RWPE1 (cell line): ENCODE data around the gene ECE1.

Source experiments
- CTCF ChIA-PET: fragments of 350-600 bp; sonication (Branson Sonifier 250); formaldehyde crosslinking; extraction: SDS; loops from one replicate; lab custom pipeline; 2021; lab: Yijun Ruan, JAX
- POLR2A ChIA-PET: fragments of 400-600 bp; formaldehyde crosslinking; extraction: SDS; loops from one replicate; lab custom pipeline; 2020; ENCODE audit warnings: antibody characterized with exemption; ENCODE audit not compliant: low non-redundant PET; lab: Yijun Ruan, JAX
- DNase-seq: peaks from one replicate; pipeline ENCODE4 v3.0.0; 2012; ENCODE audit warnings: low spot score
- H3K27ac ChIP-seq: fragments of 450-650 bp; 2 replicates; pipeline ENCODE4 v1.5.1; 2017
- CTCF ChIP-seq: fragments of 450-650 bp; conservative IDR thresholded peaks from 2 replicates; pipeline ENCODE4 v1.5.1; 2017; ENCODE audit warnings: low read depth, mild to moderate bottlenecking

The ECE1 gene

DNA sequence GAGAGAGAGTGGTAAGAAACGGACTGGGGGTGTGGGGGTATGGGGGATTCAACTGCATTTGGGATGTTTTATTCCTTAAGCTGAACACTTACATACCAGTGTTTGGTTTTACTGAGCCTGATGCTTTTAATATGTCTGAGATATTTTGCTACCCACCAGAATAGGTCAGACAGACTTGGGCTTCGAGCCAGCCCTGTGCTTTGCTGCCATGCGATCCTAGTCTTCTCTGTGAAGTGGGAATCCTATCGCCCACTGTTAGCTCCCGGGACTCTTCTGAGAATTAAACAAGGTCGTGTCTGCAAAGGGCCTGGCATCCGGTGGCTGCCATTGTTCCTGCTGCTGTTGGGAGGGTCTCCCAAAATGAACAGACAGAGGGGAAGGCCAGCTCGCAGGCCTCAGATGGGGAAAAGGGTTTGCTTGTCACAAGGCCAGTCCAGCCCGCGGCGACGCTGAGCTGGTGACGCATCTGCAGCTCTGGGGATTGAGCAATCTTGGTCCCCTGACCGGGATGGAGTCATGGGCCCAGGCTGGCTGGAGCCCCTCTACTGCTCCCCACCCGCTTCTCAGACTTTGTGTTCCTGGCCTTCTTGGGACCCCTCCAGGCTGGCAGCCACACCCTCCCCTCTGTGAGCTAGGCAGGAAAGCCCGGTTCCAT is 26.9 kb upstream of the ECE1 start:
- ChIA-PET POLR2A (no interaction called here), CTCF (interaction anchor here (0.5 to 0.6 kb wide), 2 partner anchors 18 to 89 kb away, joined by 4 read pairs; no protein-coding TSS in a partner anchor)
- DNase-seq = no peak
- no peak for TF ChIP-seq CTCF
- H3K27ac ChIP-seq = peak overlapping the region; percentile 44

- POLR2A ChIA-PET = no interaction called here
- CTCF ChIA-PET = interaction anchor here (0.6 kb wide), 2 partner anchors 45 to 53 kb away, joined by 4 read pairs; no protein-coding TSS in a partner anchor
- TF ChIP-seq CTCF = no peak
- DNase-seq = no peak
- peak overlapping the region; percentile 54 for H3K27ac ChIP-seq
Observed at GRCh38 chr1:21314743-21315396, 24.6 kb upstream of the ECE1 start.

- DNase-seq = no peak
- ChIA-PET CTCF (interaction anchor here (0.6 to 0.7 kb wide), 3 partner anchors 21 to 54 kb away, joined by 3 to 4 read pairs (median 4); no protein-coding TSS in a partner anchor), POLR2A (no interaction called here)
- TF ChIP-seq CTCF = no peak
- H3K27ac ChIP-seq = peak overlapping the region; percentile 54
Observed at GRCh38 chr1:21313886-21314721, 23.8 kb upstream of the ECE1 start.

DNA sequence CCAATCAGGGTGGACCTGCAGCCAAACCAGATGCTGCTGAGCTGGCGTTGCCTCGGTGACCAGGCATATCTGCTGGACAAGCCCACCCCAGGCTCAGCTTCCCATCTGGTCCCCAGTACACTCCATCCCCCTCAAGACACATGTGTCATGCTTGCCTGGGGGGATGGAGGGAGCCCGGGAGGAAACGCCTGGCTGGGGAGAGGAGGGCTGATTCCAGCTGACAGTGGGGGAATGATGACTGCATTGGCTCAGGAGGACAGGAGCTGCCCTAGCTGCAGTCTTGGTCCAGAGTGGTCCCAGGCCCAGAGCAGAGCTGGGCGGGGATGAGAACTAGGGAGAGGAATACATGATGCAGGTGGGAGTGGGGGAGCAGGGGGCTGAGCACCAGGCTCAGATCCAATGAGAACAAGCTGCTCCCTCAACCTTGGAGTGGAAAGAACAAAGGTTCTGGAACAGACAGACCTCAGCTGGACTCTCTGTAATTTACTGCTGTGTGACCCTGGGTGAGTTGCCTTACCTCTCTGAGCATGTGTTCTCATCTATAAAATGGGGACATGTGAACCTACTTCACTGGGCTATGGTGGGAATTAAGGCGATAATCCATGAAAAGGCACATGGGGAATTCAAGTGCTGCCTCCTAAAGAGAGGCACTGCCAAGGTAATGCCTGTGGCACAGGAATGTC is 23.1 kb upstream of the ECE1 start:
- POLR2A ChIA-PET = no interaction called here

GRCh38 chr1:21312407-21312992 is 22.2 kb upstream of the ECE1 start:
- no peak for TF ChIP-seq CTCF
- POLR2A ChIA-PET = interaction anchor here (0.6 kb wide), 1 partner anchor 27 kb away, joined by 5 read pairs; no protein-coding TSS in a partner anchor
- no peak for DNase-seq
- CTCF ChIA-PET = interaction anchor here (0.9 to 1.7 kb wide), 2 partner anchors 12 to 56 kb away, joined by 3 to 7 read pairs; no protein-coding TSS in a partner anchor
- no peak overlapping the region for H3K27ac ChIP-seq

More for the DNA sequence above, 23.1 kb upstream of the ECE1 start:
- CTCF ChIA-PET = interaction anchor here (0.7 to 1.7 kb wide), 3 partner anchors 11 to 55 kb away, joined by 3 to 7 read pairs (median 3); no protein-coding TSS in a partner anchor
- no peak for TF ChIP-seq CTCF
- no peak for DNase-seq
- H3K27ac ChIP-seq = peak overlapping the region; percentile 37
